ENCODE data around the gene MMP20. TPM values are rescaled to one million over a fixed set of nuclear protein-coding genes. Genes with fewer than 3 reads are reported as not detected.

The MMP20 gene
- polyA plus RNA-seq, 2 of the 4 experiments (the other 2 are of a cell fraction): not detected

GRCh38 chr11:102552447-102553194 lies 72.5 kb downstream of the MMP20 start:
- H3K27ac ChIP-seq: peak overlapping the region; percentile 88 to 95
- peak; percentile 79 to 86 for ATAC-seq
- peak overlapping the region; percentile 92 for H3K4me2 ChIP-seq
- TF ChIP-seq FOSL2 (IDR thresholded peaks at IDR 0.05): peak; percentile 74
- peak; percentile 81 for TF ChIP-seq FOSL2 (CRISPR knock-in tag; IDR thresholded peaks at IDR 0.05)
- TF ChIP-seq RAD21 (conservative IDR thresholded peaks at IDR 0.05 in 1 of 2, IDR thresholded peaks at IDR 0.05 in 1 of 2): peak in 1 of 2 experiments; percentile 25; a peak in 1 of 5 replicates
- peak in 1 of 2 experiments; percentile 52; a peak in 1 of 4 replicates for TF ChIP-seq CEBPB (IDR thresholded peaks at IDR 0.05)
- no peak for TF ChIP-seq EHMT2 (IDR thresholded peaks at IDR 0.05; ENCODE audit: low read depth)
- TF ChIP-seq GATA3 (IDR thresholded peaks at IDR 0.05; ENCODE audit: borderline replicate concordance): peak; percentile 92
- no peak for TF ChIP-seq CBX2 (IDR thresholded peaks at IDR 0.05; ENCODE audit: borderline replicate concordance, low read depth)
- peak; percentile 91 for TF ChIP-seq JUNB (IDR thresholded peaks at IDR 0.05)
- no peak for TF ChIP-seq NR3C1 (IDR thresholded peaks at IDR 0.05)
- peak; percentile 81 to 92; a peak in 4 of 5 replicates for TF ChIP-seq EP300 (IDR thresholded peaks at IDR 0.05)
- TF ChIP-seq, protein P1, sequence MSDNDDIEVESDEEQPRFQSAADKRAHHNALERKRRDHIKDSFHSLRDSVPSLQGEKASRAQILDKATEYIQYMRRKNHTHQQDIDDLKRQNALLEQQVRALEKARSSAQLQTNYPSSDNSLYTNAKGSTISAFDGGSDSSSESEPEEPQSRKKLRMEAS (IDR thresholded peaks at IDR 0.05): peak; percentile 63
- TF ChIP-seq ATOH8 (CRISPR knock-in tag; IDR thresholded peaks at IDR 0.05; ENCODE audit: low read depth): no peak
- TF ChIP-seq MAFK (IDR thresholded peaks at IDR 0.05; ENCODE audit: partially characterized antibody): no peak
- TF ChIP-seq, protein P2, sequence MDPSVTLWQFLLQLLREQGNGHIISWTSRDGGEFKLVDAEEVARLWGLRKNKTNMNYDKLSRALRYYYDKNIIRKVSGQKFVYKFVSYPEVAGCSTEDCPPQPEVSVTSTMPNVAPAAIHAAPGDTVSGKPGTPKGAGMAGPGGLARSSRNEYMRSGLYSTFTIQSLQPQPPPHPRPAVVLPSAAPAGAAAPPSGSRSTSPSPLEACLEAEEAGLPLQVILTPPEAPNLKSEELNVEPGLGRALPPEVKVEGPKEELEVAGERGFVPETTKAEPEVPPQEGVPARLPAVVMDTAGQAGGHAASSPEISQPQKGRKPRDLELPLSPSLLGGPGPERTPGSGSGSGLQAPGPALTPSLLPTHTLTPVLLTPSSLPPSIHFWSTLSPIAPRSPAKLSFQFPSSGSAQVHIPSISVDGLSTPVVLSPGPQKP (IDR thresholded peaks at IDR 0.05; ENCODE audit: low read depth, low read length): no peak
- TF ChIP-seq MAZ (IDR thresholded peaks at IDR 0.05; ENCODE audit: borderline replicate concordance, low read depth, low read length): no peak
- TF ChIP-seq FOSB (CRISPR knock-in tag; IDR thresholded peaks at IDR 0.05): no peak
- TF ChIP-seq, protein P3, sequence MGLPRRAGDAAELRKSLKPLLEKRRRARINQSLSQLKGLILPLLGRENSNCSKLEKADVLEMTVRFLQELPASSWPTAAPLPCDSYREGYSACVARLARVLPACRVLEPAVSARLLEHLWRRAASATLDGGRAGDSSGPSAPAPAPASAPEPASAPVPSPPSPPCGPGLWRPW (IDR thresholded peaks at IDR 0.05): no peak
- no peak for TF ChIP-seq HEYL (CRISPR knock-in tag; IDR thresholded peaks at IDR 0.05)
- TF ChIP-seq, protein P4, sequence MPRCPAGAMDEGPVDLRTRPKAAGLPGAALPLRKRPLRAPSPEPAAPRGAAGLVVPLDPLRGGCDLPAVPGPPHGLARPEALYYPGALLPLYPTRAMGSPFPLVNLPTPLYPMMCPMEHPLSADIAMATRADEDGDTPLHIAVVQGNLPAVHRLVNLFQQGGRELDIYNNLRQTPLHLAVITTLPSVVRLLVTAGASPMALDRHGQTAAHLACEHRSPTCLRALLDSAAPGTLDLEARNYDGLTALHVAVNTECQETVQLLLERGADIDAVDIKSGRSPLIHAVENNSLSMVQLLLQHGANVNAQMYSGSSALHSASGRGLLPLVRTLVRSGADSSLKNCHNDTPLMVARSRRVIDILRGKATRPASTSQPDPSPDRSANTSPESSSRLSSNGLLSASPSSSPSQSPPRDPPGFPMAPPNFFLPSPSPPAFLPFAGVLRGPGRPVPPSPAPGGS (IDR thresholded peaks at IDR 0.05): 0 out of 3 replicates have a peak, but pooled peaks have one; percentile 62
- TF ChIP-seq CBX8 (IDR thresholded peaks at IDR 0.05): no peak
- TF ChIP-seq NPAS2 (CRISPR knock-in tag; IDR thresholded peaks at IDR 0.05; ENCODE audit: borderline replicate concordance): no peak
- TF ChIP-seq HOXA7 (CRISPR knock-in tag; IDR thresholded peaks at IDR 0.05): no peak
- no peak for TF ChIP-seq ESRRA (IDR thresholded peaks at IDR 0.05; ENCODE audit: borderline replicate concordance, low read length)
- TF ChIP-seq JUN (IDR thresholded peaks at IDR 0.05): peak; percentile 70 to 91; a peak in 4 of 5 replicates
- no peak for TF ChIP-seq ZSCAN20 (CRISPR knock-in tag; IDR thresholded peaks at IDR 0.05)
- DNase-seq (ENCODE audit: low read depth in 1 of 2, low spot score in 1 of 2): peak; percentile 58 to 96
- peak overlapping the region; percentile 2; the same call in 1 of the 3 replicates for H3K4me3 ChIP-seq
- no peaks in the 10 kb centered on the region for H3K9me3 ChIP-seq
- FAIRE-seq: peak; percentile 7
- 1% methylated on average over 8 of the region's 8 CpGs for WGBS (ENCODE audit: missing lambda C conversion rate)
- CTCF ChIA-PET: interaction anchor here (0.6 to 2.4 kb wide), 7 partner anchors 24 to 210 kb away, joined by 3 to 7 read pairs (median 3); no protein-coding TSS in a partner anchor
- H3K4me1 ChIP-seq: peaks cover 44% of the 10 kb centered on the region
- POLR2A ChIA-PET: interaction anchor here (0.7 to 1.0 kb wide), 4 partner anchors 11 to 101 kb away, joined by 3 to 4 read pairs (median 3); no protein-coding TSS in a partner anchor

Measured in A549 (cell line).